SK-N-DZ (cell line): ENCODE measurements around the gene DNASE2B. TPM values are rescaled to one million over a fixed set of nuclear protein-coding genes. Genes with fewer than 3 reads are reported as not detected.
A peak's percentile ranks its signal among the peaks of the same experiment; 100 is the strongest.

Experiments used
- DNase-seq: peaks from one replicate; pipeline ENCODE4 v3.0.0-alpha.2; 2015; ENCODE audit warnings: low spot score
- polyA plus RNA-seq, 2 experiments: library from polyadenylated mRNA; depleted of rRNA; stranded (reverse); fragments of >200 nt; gene quantifications; 2 replicates each; pipeline ENCODE4 v1.2.3, GENCODE V29; 2014

The DNASE2B gene, protein sequence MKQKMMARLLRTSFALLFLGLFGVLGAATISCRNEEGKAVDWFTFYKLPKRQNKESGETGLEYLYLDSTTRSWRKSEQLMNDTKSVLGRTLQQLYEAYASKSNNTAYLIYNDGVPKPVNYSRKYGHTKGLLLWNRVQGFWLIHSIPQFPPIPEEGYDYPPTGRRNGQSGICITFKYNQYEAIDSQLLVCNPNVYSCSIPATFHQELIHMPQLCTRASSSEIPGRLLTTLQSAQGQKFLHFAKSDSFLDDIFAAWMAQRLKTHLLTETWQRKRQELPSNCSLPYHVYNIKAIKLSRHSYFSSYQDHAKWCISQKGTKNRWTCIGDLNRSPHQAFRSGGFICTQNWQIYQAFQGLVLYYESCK
- polyA plus RNA-seq (2014; cell fraction: cytosol; rRNA removed), result not detected in 2 replicates
- 0.37 TPM in 1 of 2 replicates, not detected in the other for polyA plus RNA-seq (2014; cell fraction: nucleus; rRNA removed)

- peak; percentile 8 for DNase-seq
Measured at GRCh38 chr1:84398175-84399155, at the start of gene DNASE2B. Gene DNASE2B (plus strand): TSS chr1:84398484. CDS start chr1:84398565, 81 bp downstream.

DNA sequence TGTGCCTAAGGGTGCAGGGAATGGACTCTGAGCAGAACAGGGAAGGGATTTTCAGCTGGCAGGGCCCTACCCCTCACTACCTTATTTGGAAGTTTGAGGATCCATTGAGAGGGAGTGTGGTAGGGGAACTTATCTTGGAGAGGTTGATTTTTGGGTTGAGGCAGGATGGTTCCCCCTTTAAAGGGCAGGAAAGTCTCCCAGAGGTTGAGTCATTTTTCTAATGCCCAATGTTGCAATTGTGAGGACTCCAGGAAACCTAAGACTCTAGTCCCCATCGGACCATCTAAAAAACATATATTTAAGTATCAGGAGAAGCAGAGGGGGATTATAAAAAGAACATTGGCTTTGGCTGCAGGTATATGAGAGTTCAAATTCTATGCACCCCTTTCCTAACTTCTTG is 49.5 kb upstream of the DNASE2B start:
- DNase-seq, result no peak

- DNase-seq, result no peak
Measured at GRCh38 chr1:84350104-84350503, 48.2 kb upstream of the DNASE2B start.

DNA sequence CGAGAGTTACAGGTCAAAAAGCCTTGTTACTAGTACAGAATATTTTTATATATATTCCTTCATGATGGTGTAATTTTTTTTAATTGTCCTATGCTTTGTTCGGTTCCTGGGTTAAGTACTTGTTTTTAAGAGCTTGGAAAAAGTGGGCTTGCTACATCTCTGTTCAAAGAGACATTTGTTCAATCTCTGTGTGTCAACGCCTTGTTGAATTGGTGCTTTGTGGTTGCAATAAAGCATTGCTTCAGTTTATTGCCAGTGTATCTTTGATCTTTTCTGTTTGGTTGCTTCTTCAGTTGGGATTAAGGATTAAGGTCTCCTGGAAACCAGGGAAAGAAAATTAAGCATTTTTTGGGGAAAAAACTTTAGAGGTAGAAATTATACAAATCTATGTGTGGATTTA is 47.7 kb upstream of the DNASE2B start:
- no peak for DNase-seq

DNA sequence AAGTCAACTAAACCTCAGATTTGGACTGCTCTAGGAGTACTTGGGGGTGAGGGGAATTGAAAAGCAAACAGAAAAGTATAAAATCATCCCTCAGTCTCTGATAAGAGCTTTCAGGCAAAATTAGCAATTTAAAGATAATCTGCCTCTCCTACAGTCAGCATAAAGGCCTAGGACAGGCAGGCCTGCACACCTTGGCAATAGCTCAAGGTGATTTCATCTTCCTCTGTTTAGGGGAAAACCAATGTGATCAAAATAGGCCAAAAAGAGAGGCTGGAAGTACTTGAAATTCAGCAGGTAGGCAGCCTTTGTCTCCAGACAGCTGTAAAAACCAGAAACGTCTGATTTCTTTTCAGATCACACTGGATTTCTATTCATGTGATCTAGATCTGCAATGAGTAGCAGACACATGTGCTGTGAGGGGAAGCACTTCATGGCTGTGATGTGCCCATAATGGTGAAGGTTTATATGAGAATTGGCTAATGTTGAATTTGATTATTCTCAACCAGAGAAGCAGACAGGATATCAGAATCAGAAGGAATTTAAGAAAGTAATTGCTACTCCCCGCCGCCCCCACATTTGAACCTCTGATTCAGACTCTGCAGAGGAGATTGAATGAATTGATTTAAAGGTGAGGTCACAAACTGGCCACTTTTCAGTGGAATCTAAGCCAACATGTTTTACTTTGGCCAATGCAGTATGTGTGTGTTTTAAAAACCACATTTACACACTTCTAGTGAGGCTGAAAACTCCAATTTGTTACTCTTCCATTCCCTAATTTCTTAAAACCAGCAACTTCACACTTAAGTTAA is 45.8 kb upstream of the DNASE2B start:
- DNase-seq, result peak; percentile 25

DNA sequence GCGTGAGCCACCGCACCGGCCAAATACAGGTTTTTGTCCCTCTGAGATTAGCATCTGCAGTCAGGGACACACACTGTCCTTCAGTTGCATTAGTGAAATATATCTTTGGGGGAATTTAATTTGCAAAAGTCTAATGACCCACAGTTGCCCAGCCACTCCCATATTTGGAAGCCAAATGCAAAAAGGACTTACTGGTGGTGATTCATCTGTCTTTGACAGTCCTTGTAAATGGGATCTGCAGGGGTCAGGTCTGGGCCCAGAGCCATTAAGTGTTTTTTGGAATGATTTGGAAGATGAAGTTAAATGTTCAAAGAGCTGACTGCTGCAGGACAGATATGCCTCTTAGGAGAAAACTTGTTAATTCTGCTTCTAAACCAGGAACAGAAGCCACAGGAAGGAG is 44.6 kb upstream of the DNASE2B start:
- peak; percentile 86 for DNase-seq

GRCh38 chr1:84355556-84355955 is 42.7 kb upstream of the DNASE2B start:
- DNase-seq, result no peak

GRCh38 chr1:84356881-84357280 is 41.4 kb upstream of the DNASE2B start:
- no peak for DNase-seq

DNA sequence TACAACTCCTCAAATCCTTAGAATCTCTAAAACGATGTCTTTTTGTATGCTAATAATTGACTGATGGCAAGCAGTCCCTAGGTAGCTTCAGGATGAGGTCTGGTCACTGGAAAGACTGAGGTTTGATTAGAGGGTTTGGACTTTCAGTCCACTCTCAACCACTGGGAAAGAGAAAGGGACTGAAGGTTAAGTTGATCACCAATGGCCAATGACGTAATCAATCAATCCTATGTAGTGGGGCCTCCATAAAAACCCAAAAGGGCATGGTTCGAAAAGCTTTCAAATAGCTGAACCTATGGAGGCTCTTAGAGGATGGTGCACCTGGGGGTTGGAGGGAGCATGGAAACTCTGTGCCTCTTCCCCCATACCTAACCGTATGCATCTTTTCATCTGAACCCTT is 39.6 kb upstream of the DNASE2B start:
- no peak for DNase-seq

DNA sequence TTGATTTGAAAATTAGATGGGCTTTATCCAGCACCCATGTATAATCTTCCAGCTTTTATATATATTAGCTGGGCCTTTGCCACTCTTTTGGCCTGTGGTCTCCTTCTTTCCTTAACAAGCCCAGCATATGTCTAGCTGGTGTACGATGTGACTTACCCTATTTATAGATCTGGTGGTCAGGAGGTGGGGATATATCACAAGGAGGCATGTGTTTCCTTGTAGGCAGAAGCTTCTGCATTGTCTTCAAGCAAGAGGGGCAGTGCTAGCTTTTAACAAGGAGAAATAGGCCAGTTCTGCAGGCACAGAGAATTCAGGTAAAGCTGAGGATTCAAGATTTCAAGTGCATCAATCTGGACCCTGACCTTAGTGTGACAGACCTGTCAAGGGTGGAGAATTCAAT is 38.0 kb upstream of the DNASE2B start:
- no peak for DNase-seq

- no peak for DNase-seq
Measured at GRCh38 chr1:84361796-84362195, 36.5 kb upstream of the DNASE2B start.

DNA sequence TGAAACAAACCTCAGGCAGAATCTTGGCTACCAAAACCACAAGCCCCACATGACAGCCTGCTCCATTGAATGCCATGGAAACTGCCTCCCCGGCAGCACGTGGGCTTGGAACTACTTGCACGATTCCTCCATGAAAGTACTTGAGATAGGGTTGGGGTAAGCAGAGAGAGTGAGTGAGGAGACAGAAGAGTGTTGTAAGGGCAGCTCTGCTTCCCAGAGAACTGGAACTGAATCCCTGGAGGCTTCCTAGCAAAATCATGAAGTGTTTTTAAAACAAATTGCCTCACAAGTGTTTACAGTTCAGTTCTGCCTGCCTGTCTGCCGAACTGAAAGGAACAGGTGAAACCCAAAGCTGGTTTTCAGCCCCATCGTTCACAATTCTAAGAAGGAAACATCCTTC is 35.3 kb upstream of the DNASE2B start:
- no peak for DNase-seq

DNA sequence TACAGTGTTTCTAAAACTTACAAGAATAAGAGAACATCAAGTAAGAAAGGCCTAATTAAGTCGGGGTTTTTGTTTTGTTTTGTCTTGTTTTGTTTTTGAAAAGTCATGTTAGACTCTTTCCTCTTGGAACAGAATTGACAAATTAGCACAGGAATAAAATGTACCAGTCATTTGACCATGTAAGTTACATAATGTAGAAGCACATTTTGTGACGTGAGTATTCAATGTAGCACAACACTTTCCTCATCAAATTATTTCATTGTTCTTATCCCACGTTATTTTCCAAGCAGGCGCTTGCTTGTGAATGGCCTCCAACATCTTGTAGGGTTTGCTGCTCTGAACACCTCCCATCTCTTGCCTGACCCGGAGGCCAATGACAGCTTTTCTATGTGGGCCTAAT is 34.7 kb upstream of the DNASE2B start:
- no peak for DNase-seq

DNA sequence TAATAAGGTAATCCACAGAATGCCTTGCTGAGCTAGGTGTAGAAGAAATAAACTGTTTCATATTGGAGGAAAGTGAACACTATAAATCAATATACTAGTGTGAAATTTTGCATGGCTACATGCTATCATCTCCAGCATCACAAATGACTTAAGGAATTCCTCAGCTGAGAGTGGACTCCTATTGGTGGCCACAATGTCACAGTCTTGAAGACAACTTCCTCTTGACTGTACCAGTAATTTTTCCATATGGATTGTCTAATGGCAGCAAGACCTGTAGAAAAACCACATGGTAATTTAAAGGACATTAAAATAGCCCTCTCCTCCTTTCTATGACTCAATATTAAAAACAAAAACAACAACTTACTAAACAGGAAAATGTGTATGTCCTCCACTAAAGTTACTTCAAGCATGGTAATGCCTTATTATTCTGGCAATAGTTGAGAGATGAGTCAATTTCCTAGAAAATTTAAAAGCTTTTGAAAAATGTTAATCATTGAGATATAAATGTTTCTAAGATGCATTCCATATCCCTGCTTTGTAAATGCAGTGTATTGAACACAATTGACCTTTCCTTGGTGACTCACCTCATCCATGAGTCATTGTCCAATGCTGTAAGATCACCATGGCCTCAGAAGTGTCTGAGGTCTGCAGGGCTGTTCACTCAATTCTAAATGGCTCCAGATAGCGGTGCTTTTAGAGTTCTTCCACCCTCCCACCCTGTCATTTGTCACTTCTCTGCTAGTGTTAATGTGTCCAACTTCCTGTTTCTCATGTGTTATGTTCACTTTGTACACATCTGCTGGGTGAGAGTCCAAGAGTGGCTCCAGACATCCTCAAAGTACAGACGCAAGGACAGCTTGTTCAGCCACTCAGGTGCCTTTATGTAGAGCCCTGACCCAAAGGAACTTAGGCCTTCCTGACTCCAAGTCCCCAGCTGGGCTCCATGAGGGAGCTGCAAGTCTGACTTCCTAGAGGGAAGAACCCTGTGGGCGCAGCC is 32.8 kb upstream of the DNASE2B start:
- DNase-seq, result no peak

DNA sequence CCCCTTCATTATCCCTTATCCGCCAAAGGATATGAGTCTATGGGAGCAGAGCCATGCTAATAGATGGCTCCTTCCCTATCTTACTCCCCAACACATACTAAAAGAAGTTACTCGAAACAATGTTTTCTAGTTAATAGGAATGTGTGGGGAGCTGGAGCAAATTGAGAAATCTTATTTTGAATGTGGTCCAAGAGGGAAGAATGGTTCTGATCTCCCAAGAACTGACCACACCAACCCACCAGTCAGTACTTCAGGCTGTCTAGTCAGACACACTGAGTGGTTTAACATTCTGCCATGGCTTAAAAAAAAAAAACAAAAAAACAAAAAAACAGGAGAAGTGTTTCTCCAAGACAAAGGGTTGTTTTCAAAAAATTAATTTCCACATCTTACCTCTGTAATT is 31.5 kb upstream of the DNASE2B start:
- no peak for DNase-seq

GRCh38 chr1:84367219-84367618 is 31.1 kb upstream of the DNASE2B start:
- DNase-seq, result no peak

- no peak for DNase-seq
Measured at GRCh38 chr1:84368441-84368840, 29.8 kb upstream of the DNASE2B start.

GRCh38 chr1:84370266-84370665 is 28.0 kb upstream of the DNASE2B start:
- DNase-seq, result no peak

DNA sequence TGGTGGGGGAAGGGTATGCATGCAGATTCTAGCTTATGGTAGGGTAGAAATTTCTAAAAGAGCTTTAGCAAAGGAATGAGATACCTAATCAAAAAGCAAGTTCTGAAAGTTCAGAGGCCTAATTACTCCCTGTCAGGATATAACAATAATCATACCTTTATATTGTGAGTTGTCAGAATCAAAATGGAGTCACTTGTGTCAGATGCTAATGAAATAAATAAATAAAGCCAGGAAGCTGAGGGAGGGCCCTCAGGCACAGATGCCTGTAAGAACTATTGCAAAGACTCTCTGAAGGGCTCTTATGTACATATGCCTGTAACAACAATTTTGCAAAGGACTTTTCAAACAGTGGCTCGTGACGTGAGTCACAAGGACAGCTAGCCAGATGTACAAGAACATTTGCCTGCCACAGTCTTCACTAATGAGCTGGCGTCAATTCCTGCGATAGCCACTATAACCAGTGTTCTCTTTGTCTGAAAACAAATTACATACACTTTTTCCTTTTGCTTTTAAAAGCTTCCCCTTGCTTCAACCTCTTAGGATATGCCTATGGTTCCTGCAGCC is 27.4 kb upstream of the DNASE2B start:
- no peak for DNase-seq
